ENCODE measurements around the gene RORC. TPM values are rescaled to one million over a fixed set of nuclear protein-coding genes. Genes with fewer than 3 reads are reported as not detected.

Gene RORC
- total RNA-seq, 1 experiment from 2014 or later, result 1.3 TPM

DNA sequence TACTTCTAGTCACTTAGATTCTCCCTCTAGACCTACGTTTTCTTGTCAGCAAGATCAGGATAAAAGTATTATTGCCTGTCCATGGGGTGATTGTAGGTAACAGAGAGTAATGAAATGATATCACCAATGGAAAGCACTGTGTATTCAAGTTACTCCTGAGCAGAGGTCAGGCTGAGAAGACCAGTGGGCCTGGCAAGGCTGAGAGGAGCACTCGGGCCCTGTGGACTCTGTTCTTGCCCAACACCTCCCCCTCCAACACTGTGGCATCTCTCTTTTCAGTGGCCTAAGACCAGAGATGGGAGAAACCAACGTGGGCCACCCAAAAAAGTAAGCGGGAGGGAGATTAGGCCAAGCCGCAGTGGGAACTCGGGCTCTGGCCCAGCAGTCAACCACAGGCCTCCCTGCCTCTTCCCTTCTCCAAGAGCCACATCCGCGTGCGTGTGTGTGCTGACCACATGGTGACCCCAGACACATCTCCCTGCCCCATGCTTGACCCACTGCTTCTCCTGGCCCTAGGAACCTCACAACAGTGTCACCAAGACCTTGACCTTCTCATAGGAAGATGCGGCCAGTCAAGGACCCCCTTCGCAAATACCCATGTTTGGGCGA is 12.3 kb downstream of the RORC start:
- ChIA-PET CTCF (no interaction called here), POLR2A (no interaction called here), RAD21 (ENCODE audit: low non-redundant PET in 1 of 2, low total read pairs in 2 of 2, uncharacterized antibody in 2 of 2, unreplicated experiment in 2 of 2) (no interaction called here)
- no peaks in the 10 kb centered on the region for H3K27me3 ChIP-seq (ENCODE audit: insufficient read depth, low read length)
- intact Hi-C loops (cut with micrococcal nuclease), result no loop called here
- H3K9me3 ChIP-seq (ENCODE audit: control insufficient read depth in 1 of 2, insufficient read depth in 1 of 2, low read depth in 1 of 2, low read length in 2 of 2), result no peaks in the 10 kb centered on the region
- H3K9ac ChIP-seq (ENCODE audit: low read length), result no peak overlapping the region
- ATAC-seq (no peak), DNase-seq (ENCODE audit: low read depth, low spot score) (no peak)
- no peak overlapping the region for H3K27ac ChIP-seq (ENCODE audit: low read depth, low read length)
- H4K20me1 ChIP-seq (ENCODE audit: insufficient read depth), result no peaks in the 10 kb centered on the region
- no TSS peak for BruUV-seq (replicated peaks)
- no peaks in the 10 kb centered on the region for H3K36me3 ChIP-seq (ENCODE audit: control insufficient read depth in 1 of 2, insufficient read depth in 2 of 2, low read length in 2 of 2)
- H3K4me1 ChIP-seq (ENCODE audit: control insufficient read depth in 1 of 2, insufficient read depth in 2 of 2, low read length in 2 of 2), result no peaks in the 10 kb centered on the region; a peak in 1 of 4 replicates
- no peak overlapping the region for H2AFZ ChIP-seq (ENCODE audit: low read depth, low read length, poor library complexity, severe bottlenecking)
- no peaks in the 10 kb centered on the region for H3K9me2 ChIP-seq (ENCODE audit: insufficient read depth)
- TF ChIP-seq ZFX (IDR thresholded peaks at IDR 0.05), result no peak
- H3K4me2 ChIP-seq (ENCODE audit: low read length), result no peak overlapping the region
- no peak overlapping the region for H3K4me3 ChIP-seq (replicated peaks in 1 of 2; ENCODE audit: low read depth in 1 of 2, low read length in 2 of 2)
- no peaks in the 10 kb centered on the region for H3K79me2 ChIP-seq (ENCODE audit: insufficient read depth, low read length)

DNA sequence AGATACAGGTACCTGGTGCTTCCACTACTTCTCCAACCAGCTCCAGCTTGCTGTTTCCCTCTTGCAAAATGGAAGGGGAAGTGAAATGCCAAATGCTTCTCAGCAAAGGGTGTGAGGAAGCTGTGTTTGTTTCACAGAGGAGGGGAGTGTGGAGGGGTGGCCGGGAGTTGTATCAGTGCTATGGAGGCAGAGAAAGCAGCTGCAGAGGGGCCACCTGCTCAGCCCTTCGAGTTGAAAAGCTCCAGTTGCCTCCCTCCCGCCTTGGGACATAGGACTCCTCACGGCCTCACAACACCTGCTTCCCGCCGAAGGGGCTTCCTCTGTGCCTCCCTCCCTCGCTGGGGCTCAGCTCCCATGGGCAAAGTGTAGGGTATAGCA is 14.3 kb downstream of the RORC start:
- ChIA-PET RAD21 (ENCODE audit: low non-redundant PET in 1 of 2, low total read pairs in 2 of 2, uncharacterized antibody in 2 of 2, unreplicated experiment in 2 of 2) (no interaction called here), POLR2A (no interaction called here), CTCF (no interaction called here)
- ATAC-seq (no peak), DNase-seq (ENCODE audit: low read depth, low spot score) (no peak)
- no peaks in the 10 kb centered on the region for H3K9me3 ChIP-seq (ENCODE audit: control insufficient read depth in 1 of 2, insufficient read depth in 1 of 2, low read depth in 1 of 2, low read length in 2 of 2)
- H3K27me3 ChIP-seq (ENCODE audit: insufficient read depth, low read length), result no peaks in the 10 kb centered on the region
- H4K20me1 ChIP-seq (ENCODE audit: insufficient read depth), result no peaks in the 10 kb centered on the region
- H3K9ac ChIP-seq (ENCODE audit: low read length), result no peak overlapping the region
- no peaks in the 10 kb centered on the region for H3K79me2 ChIP-seq (ENCODE audit: insufficient read depth, low read length)
- no peaks in the 10 kb centered on the region for H3K36me3 ChIP-seq (ENCODE audit: control insufficient read depth in 1 of 2, insufficient read depth in 2 of 2, low read length in 2 of 2)
- intact Hi-C loops (cut with micrococcal nuclease), result no loop called here
- no peaks in the 10 kb centered on the region; a peak in 1 of 4 replicates for H3K4me1 ChIP-seq (ENCODE audit: control insufficient read depth in 1 of 2, insufficient read depth in 2 of 2, low read length in 2 of 2)
- no peak overlapping the region for H3K4me3 ChIP-seq (replicated peaks in 1 of 2; ENCODE audit: low read depth in 1 of 2, low read length in 2 of 2)
- no peak overlapping the region for H3K27ac ChIP-seq (ENCODE audit: low read depth, low read length)
- H2AFZ ChIP-seq (ENCODE audit: low read depth, low read length, poor library complexity, severe bottlenecking), result no peak overlapping the region
- TF ChIP-seq RAD21 (IDR thresholded peaks at IDR 0.05; ENCODE audit: low read depth) (no peak), FOSL1 (IDR thresholded peaks at IDR 0.05; ENCODE audit: low read depth) (no peak), EGR1 (IDR thresholded peaks at IDR 0.05; ENCODE audit: low read depth) (no peak), CBX3 (IDR thresholded peaks at IDR 0.05; ENCODE audit: low read depth) (no peak), SIN3A (IDR thresholded peaks at IDR 0.05; ENCODE audit: low read depth) (no peak), TCF7L2 (IDR thresholded peaks at IDR 0.05; ENCODE audit: borderline replicate concordance, extremely low read depth, insufficient read depth, insufficient read length) (no peak), JUND (IDR thresholded peaks at IDR 0.05) (no peak), POLR2A (IDR thresholded peaks at IDR 0.05; ENCODE audit: borderline replicate concordance, extremely low read depth, insufficient read depth, insufficient read length) (no peak), YY1 (IDR thresholded peaks at IDR 0.05; ENCODE audit: extremely low read depth, insufficient replicate concordance, low read depth, low read length) (no peak), SRF (IDR thresholded peaks at IDR 0.05; ENCODE audit: low read depth) (no peak)
- TF ChIP-seq, protein P1, sequence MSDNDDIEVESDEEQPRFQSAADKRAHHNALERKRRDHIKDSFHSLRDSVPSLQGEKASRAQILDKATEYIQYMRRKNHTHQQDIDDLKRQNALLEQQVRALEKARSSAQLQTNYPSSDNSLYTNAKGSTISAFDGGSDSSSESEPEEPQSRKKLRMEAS (IDR thresholded peaks at IDR 0.05), result no peak
- TF ChIP-seq, protein P2, sequence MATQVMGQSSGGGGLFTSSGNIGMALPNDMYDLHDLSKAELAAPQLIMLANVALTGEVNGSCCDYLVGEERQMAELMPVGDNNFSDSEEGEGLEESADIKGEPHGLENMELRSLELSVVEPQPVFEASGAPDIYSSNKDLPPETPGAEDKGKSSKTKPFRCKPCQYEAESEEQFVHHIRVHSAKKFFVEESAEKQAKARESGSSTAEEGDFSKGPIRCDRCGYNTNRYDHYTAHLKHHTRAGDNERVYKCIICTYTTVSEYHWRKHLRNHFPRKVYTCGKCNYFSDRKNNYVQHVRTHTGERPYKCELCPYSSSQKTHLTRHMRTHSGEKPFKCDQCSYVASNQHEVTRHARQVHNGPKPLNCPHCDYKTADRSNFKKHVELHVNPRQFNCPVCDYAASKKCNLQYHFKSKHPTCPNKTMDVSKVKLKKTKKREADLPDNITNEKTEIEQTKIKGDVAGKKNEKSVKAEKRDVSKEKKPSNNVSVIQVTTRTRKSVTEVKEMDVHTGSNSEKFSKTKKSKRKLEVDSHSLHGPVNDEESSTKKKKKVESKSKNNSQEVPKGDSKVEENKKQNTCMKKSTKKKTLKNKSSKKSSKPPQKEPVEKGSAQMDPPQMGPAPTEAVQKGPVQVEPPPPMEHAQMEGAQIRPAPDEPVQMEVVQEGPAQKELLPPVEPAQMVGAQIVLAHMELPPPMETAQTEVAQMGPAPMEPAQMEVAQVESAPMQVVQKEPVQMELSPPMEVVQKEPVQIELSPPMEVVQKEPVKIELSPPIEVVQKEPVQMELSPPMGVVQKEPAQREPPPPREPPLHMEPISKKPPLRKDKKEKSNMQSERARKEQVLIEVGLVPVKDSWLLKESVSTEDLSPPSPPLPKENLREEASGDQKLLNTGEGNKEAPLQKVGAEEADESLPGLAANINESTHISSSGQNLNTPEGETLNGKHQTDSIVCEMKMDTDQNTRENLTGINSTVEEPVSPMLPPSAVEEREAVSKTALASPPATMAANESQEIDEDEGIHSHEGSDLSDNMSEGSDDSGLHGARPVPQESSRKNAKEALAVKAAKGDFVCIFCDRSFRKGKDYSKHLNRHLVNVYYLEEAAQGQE (IDR thresholded peaks at IDR 0.05; ENCODE audit: low read depth), result no peak
- H3K4me2 ChIP-seq (ENCODE audit: low read length), result no peak overlapping the region
- H3K9me2 ChIP-seq (ENCODE audit: insufficient read depth), result no peaks in the 10 kb centered on the region
- no TSS peak for BruUV-seq (replicated peaks)
